Ovary (tissue), 3 donors: ENCODE data around the gene ENG.

ENCODE experiments used
- CTCF ChIP-seq, 3 donors: fragments of 450-650 bp in 2 of 3; fragments of 200-600 bp in 1 of 3; IDR thresholded peaks; one replicate each; pipeline versions ENCODE4 v1.5.1 to v1.8.0; 2016 to 2022; ENCODE audit warnings: antibody characterized with exemption in 3 of 3, mild to moderate bottlenecking in 1 of 3
- EP300 ChIP-seq: sonication (generic); formaldehyde crosslinking; IDR thresholded peaks from one replicate; pipeline ENCODE4 v1.6.1; 2017; ENCODE audit warnings: antibody characterized with exemption
- POLR2A ChIP-seq: fragments of 450-650 bp; IDR thresholded peaks from one replicate; pipeline ENCODE4 v1.6.1; 2017; ENCODE audit warnings: antibody characterized with exemption, mild to moderate bottlenecking, moderate library complexity
- donor health status: DM: no; HTN: no; CAD: no.

- TF ChIP-seq CTCF (IDR thresholded peaks at IDR 0.05), result no peak
- no peak for TF ChIP-seq EP300
- no peak for TF ChIP-seq POLR2A
Observed at GRCh38 chr9:127884976-127885490, 30.6 kb upstream of the ENG start.
